ENCODE data around the gene PREX1. TPM values are rescaled to one million over a fixed set of nuclear protein-coding genes. Genes with fewer than 3 reads are reported as not detected.

Gene PREX1
- total RNA-seq, 1 experiment from 2014 or later, result not detected

- Mint-ChIP-seq H3K4me1 (ENCODE audit: insufficient read depth, unreplicated experiment) (no peaks in the 10 kb centered on the region), H3K36me3 (ENCODE audit: insufficient read depth, unreplicated experiment) (no peaks in the 10 kb centered on the region), H3K9me3 (ENCODE audit: unreplicated experiment) (no peaks in the 10 kb centered on the region), H3K27ac (ENCODE audit: low read depth, unreplicated experiment) (no peak overlapping the region), H3K4me3 (ENCODE audit: unreplicated experiment) (no peak overlapping the region), H3K27me3 (ENCODE audit: insufficient read depth, unreplicated experiment) (peaks cover 51% of the 10 kb centered on the region)
- TF ChIP-seq CTCF (IDR thresholded peaks at IDR 0.05; ENCODE audit: unreplicated experiment), result no peak
- ChIA-PET CTCF (interaction anchor here (0.9 kb wide), 1 partner anchor 10 kb away, joined by 4 read pairs; no protein-coding TSS in a partner anchor), POLR2A (no interaction called here)
- intact Hi-C loops (cut with micrococcal nuclease), result no loop called here
- no TSS peak for BruUV-seq (replicated peaks)
- DNase-seq (ENCODE audit: unreplicated experiment), result no peak
Observed at GRCh38 chr20:48719598-48720255, 108.1 kb downstream of the PREX1 start.

- no peak for TF ChIP-seq CTCF (IDR thresholded peaks at IDR 0.05; ENCODE audit: unreplicated experiment)
- no peaks in the 10 kb centered on the region for H3K9me3 Mint-ChIP-seq (ENCODE audit: unreplicated experiment)
- H3K36me3 Mint-ChIP-seq (ENCODE audit: insufficient read depth, unreplicated experiment), result no peaks in the 10 kb centered on the region
- intact Hi-C loops (cut with micrococcal nuclease), result no loop called here
- no peak for DNase-seq (ENCODE audit: unreplicated experiment)
- H3K4me3 Mint-ChIP-seq (ENCODE audit: unreplicated experiment), result no peak overlapping the region
- H3K27me3 Mint-ChIP-seq (ENCODE audit: insufficient read depth, unreplicated experiment), result peaks cover 51% of the 10 kb centered on the region
- no peaks in the 10 kb centered on the region for H3K4me1 Mint-ChIP-seq (ENCODE audit: insufficient read depth, unreplicated experiment)
- CTCF ChIA-PET, result interaction anchor here (0.9 to 1.1 kb wide), 2 partner anchors 9 to 20 kb away, joined by 4 read pairs; no protein-coding TSS in a partner anchor
- no TSS peak for BruUV-seq (replicated peaks)
- H3K27ac Mint-ChIP-seq (ENCODE audit: low read depth, unreplicated experiment), result no peak overlapping the region
- POLR2A ChIA-PET, result no interaction called here
Observed at GRCh38 chr20:48718786-48719578, 108.8 kb downstream of the PREX1 start.

GRCh38 chr20:48717680-48718223, 110.0 kb downstream of the PREX1 start:
- ChIA-PET CTCF (interaction anchor here (0.7 to 1.2 kb wide), 3 partner anchors 19 to 1302 kb away, joined by 3 to 4 read pairs (median 3); no protein-coding TSS in a partner anchor), POLR2A (interaction anchor here (0.7 kb wide), 1 partner anchor 1618 kb away, joined by 3 read pairs; no protein-coding TSS in a partner anchor)
- no peak for TF ChIP-seq CTCF (IDR thresholded peaks at IDR 0.05; ENCODE audit: unreplicated experiment)
- no TSS peak for BruUV-seq (replicated peaks)
- intact Hi-C loops (cut with micrococcal nuclease), result no loop called here
- H3K27ac Mint-ChIP-seq (ENCODE audit: low read depth, unreplicated experiment), result no peak overlapping the region
- H3K9me3 Mint-ChIP-seq (ENCODE audit: unreplicated experiment), result no peaks in the 10 kb centered on the region
- no peak for DNase-seq (ENCODE audit: unreplicated experiment)
- H3K4me3 Mint-ChIP-seq (ENCODE audit: unreplicated experiment), result no peak overlapping the region
- peaks cover 51% of the 10 kb centered on the region for H3K27me3 Mint-ChIP-seq (ENCODE audit: insufficient read depth, unreplicated experiment)
- no peaks in the 10 kb centered on the region for H3K4me1 Mint-ChIP-seq (ENCODE audit: insufficient read depth, unreplicated experiment)
- no peaks in the 10 kb centered on the region for H3K36me3 Mint-ChIP-seq (ENCODE audit: insufficient read depth, unreplicated experiment)

- no TSS peak for BruUV-seq (replicated peaks)
- Mint-ChIP-seq H3K27ac (ENCODE audit: low read depth, unreplicated experiment) (no peak overlapping the region), H3K27me3 (ENCODE audit: insufficient read depth, unreplicated experiment) (peaks cover 51% of the 10 kb centered on the region), H3K4me3 (ENCODE audit: unreplicated experiment) (no peak overlapping the region), H3K4me1 (ENCODE audit: insufficient read depth, unreplicated experiment) (no peaks in the 10 kb centered on the region), H3K36me3 (ENCODE audit: insufficient read depth, unreplicated experiment) (no peaks in the 10 kb centered on the region), H3K9me3 (ENCODE audit: unreplicated experiment) (no peaks in the 10 kb centered on the region)
- no peak for TF ChIP-seq CTCF (IDR thresholded peaks at IDR 0.05; ENCODE audit: unreplicated experiment)
- ChIA-PET POLR2A (interaction anchor here (0.7 kb wide), 2 partner anchors 1102 to 1618 kb away, joined by 3 read pairs; no protein-coding TSS in a partner anchor), CTCF (interaction anchor here (0.5 to 1.2 kb wide), 4 partner anchors 13 to 1303 kb away, joined by 3 read pairs; no protein-coding TSS in a partner anchor)
- intact Hi-C loops (cut with micrococcal nuclease), result no loop called here
- no peak for DNase-seq (ENCODE audit: unreplicated experiment)
Observed at GRCh38 chr20:48717095-48717672, 110.6 kb downstream of the PREX1 start.
